ENCODE measurements around the gene BLACAT1.
"Not testable (repeated sequence)": the region's sequence is repeated elsewhere in the genome, so short reads cannot be mapped to it uniquely, and the experiment has no call there.

The BLACAT1 gene

DNA sequence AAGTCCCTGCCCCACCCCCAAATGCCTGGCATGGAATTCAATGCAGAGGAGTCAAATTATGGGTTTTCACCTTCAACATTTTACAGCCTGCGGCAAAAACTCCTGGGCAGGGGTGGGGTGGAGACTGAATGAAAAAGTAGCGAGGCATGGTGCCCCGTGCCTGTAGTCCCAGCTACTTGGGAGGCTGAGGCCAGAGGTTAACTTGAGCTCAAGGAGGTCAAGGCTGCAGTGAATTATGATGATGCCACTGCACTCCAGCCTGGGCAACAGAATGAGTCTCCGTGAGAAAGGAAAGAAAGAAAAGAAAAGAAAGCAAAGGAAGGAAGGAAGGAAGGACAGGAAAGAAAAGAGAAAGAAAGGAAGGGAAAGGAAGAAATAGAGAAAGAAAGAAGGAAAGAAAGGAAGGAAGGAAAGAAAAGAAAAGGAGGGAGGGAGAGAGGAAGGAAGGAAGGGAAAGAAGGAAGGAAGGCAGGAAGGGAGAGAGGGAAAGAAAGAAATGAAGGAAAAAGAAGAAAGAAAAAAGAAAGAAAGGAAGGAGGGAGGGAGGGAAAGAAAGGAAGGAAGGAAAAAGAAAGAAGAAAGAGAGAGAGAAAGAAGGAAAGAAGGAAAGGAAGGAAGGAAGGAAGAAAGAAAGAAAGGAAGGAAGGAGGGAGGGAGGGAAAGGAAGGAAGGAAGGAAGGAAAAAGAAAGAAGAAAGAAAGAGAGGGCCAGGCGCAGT is 45.1 kb downstream of the BLACAT1 start:
- DNase-seq (ENCODE audit: low read depth) = no peak

DNA sequence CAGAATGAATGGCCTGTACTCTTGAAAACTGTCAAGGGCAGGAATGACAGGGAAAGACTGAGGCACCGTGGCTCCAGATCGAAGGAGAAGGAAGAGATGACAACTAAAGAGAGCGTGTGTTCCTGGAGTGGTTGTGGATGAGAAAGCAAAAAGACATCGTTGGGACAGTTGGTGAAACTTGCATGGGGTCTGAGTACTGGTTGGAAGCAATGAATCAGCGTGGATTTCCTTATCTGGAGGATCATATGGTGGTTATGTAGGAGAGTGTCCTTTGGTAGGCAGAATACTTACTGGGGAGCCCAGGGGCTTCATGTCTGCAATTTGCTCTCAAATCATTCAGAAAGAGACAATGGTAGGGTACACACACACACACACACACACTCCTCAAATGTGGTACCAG is 47.9 kb downstream of the BLACAT1 start:
- no peak for DNase-seq (ENCODE audit: low read depth)

DNA sequence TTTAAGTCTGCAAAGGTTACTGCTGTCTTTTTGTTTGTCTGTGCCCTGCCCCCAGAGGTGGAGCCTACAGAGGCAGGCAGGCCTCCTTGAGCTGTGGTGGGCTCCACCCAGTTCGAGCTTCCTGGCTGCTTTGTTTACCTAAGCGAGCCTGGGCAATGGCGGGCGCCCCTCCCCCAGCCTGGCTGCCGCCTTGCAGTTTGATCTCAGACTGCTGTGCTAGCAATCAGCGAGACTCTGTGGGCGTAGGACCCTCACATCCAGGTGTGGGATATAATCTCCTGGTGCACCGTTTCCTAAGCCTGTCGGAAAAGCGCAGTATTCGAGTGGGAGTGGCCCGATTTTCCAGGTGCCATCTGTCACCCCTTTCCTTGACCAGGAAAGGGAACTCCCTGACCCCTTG is 49.6 kb downstream of the BLACAT1 start:
- not testable (repeated sequence) for DNase-seq (ENCODE audit: low read depth)

Measured in HS-27A (cell line).